ENCODE measurements around the gene KLHL30. TPM values are rescaled to one million over a fixed set of nuclear protein-coding genes. Genes with fewer than 3 reads are reported as not detected.

Gene KLHL30
- total RNA-seq, 1 donor, result not detected

- no peaks in the 10 kb centered on the region for H3K9me3 ChIP-seq (ENCODE audit: low read depth, low read length)
- no peak overlapping the region for H3K4me3 ChIP-seq (ENCODE audit: low read length)
- H3K4me1 ChIP-seq (ENCODE audit: insufficient read depth, low read length), result no peaks in the 10 kb centered on the region
- no peaks in the 10 kb centered on the region for H3K27me3 ChIP-seq (ENCODE audit: insufficient read depth, low read length)
Measured at GRCh38 chr2:238130696-238131628, 7.5 kb upstream of the KLHL30 start.

- Histone ChIP-seq H3K9me3 (ENCODE audit: low read depth, low read length) (no peaks in the 10 kb centered on the region), H3K4me3 (ENCODE audit: low read length) (no peak overlapping the region), H3K4me1 (ENCODE audit: insufficient read depth, low read length) (peaks cover 4% of the 10 kb centered on the region), H3K27me3 (ENCODE audit: insufficient read depth, low read length) (no peaks in the 10 kb centered on the region)
Measured at GRCh38 chr2:238131761-238132462, 6.6 kb upstream of the KLHL30 start.

GRCh38 chr2:238132463-238133450, 5.7 kb upstream of the KLHL30 start:
- Histone ChIP-seq H3K4me1 (ENCODE audit: insufficient read depth, low read length) (peaks cover 9% of the 10 kb centered on the region), H3K27me3 (ENCODE audit: insufficient read depth, low read length) (no peaks in the 10 kb centered on the region), H3K9me3 (ENCODE audit: low read depth, low read length) (no peaks in the 10 kb centered on the region), H3K4me3 (ENCODE audit: low read length) (no peak overlapping the region)

GRCh38 chr2:238133499-238134392, 4.7 kb upstream of the KLHL30 start:
- Histone ChIP-seq H3K9me3 (ENCODE audit: low read depth, low read length) (no peaks in the 10 kb centered on the region), H3K27me3 (ENCODE audit: insufficient read depth, low read length) (no peaks in the 10 kb centered on the region), H3K4me3 (ENCODE audit: low read length) (no peak overlapping the region), H3K4me1 (ENCODE audit: insufficient read depth, low read length) (peaks cover 18% of the 10 kb centered on the region)

- H3K4me3 ChIP-seq (ENCODE audit: low read length), result no peak overlapping the region
- no peaks in the 10 kb centered on the region for H3K9me3 ChIP-seq (ENCODE audit: low read depth, low read length)
- H3K4me1 ChIP-seq (ENCODE audit: insufficient read depth, low read length), result peaks cover 18% of the 10 kb centered on the region
- no peaks in the 10 kb centered on the region for H3K27me3 ChIP-seq (ENCODE audit: insufficient read depth, low read length)
Measured at GRCh38 chr2:238134393-238134785, 4.1 kb upstream of the KLHL30 start.

GRCh38 chr2:238135601-238136150, 2.8 kb upstream of the KLHL30 start:
- Histone ChIP-seq H3K9me3 (ENCODE audit: low read depth, low read length) (no peaks in the 10 kb centered on the region), H3K4me3 (ENCODE audit: low read length) (no peak overlapping the region), H3K27me3 (ENCODE audit: insufficient read depth, low read length) (no peaks in the 10 kb centered on the region), H3K4me1 (ENCODE audit: insufficient read depth, low read length) (peaks cover 18% of the 10 kb centered on the region)

- Histone ChIP-seq H3K27me3 (ENCODE audit: insufficient read depth, low read length) (no peaks in the 10 kb centered on the region), H3K4me1 (ENCODE audit: insufficient read depth, low read length) (peaks cover 29% of the 10 kb centered on the region), H3K9me3 (ENCODE audit: low read depth, low read length) (no peaks in the 10 kb centered on the region), H3K4me3 (ENCODE audit: low read length) (no peak overlapping the region)
Measured at GRCh38 chr2:238136820-238137537, 1.5 kb upstream of the KLHL30 start.

- Histone ChIP-seq H3K9me3 (ENCODE audit: low read depth, low read length) (no peaks in the 10 kb centered on the region), H3K4me3 (ENCODE audit: low read length) (no peak overlapping the region), H3K27me3 (ENCODE audit: insufficient read depth, low read length) (no peaks in the 10 kb centered on the region), H3K4me1 (ENCODE audit: insufficient read depth, low read length) (peaks cover 32% of the 10 kb centered on the region)
Measured at GRCh38 chr2:238137885-238138284, 583 bp upstream of the KLHL30 start.

- Histone ChIP-seq H3K27me3 (ENCODE audit: insufficient read depth, low read length) (no peaks in the 10 kb centered on the region), H3K4me1 (ENCODE audit: insufficient read depth, low read length) (peaks cover 32% of the 10 kb centered on the region), H3K9me3 (ENCODE audit: low read depth, low read length) (no peaks in the 10 kb centered on the region), H3K4me3 (ENCODE audit: low read length) (no peak overlapping the region)
Measured at GRCh38 chr2:238139196-238140039, 950 bp downstream of the KLHL30 start.

- no peaks in the 10 kb centered on the region for H3K27me3 ChIP-seq (ENCODE audit: insufficient read depth, low read length)
- H3K4me1 ChIP-seq (ENCODE audit: insufficient read depth, low read length), result peaks cover 32% of the 10 kb centered on the region
Measured at GRCh38 chr2:238140040-238140439, 1.6 kb downstream of the KLHL30 start.

GRCh38 chr2:238140721-238141540, 2.5 kb downstream of the KLHL30 start:
- H3K9me3 ChIP-seq (ENCODE audit: low read depth, low read length), result no peaks in the 10 kb centered on the region
- H3K4me1 ChIP-seq (ENCODE audit: insufficient read depth, low read length), result peaks cover 32% of the 10 kb centered on the region
- no peaks in the 10 kb centered on the region for H3K27me3 ChIP-seq (ENCODE audit: insufficient read depth, low read length)
- no peak overlapping the region for H3K4me3 ChIP-seq (ENCODE audit: low read length)

More at GRCh38 chr2:238140040-238140439, 1.6 kb downstream of the KLHL30 start:
- Histone ChIP-seq H3K4me3 (ENCODE audit: low read length) (no peak overlapping the region), H3K9me3 (ENCODE audit: low read depth, low read length) (no peaks in the 10 kb centered on the region)

Measured in mononuclear cell (primary cell).